Measurements from ENCODE around the gene KCNMB3. TPM values are rescaled to one million over a fixed set of nuclear protein-coding genes. Genes with fewer than 3 reads are reported as not detected.

Gene KCNMB3
- total RNA-seq, 1 experiment from 2014 or later, result not detected

DNA sequence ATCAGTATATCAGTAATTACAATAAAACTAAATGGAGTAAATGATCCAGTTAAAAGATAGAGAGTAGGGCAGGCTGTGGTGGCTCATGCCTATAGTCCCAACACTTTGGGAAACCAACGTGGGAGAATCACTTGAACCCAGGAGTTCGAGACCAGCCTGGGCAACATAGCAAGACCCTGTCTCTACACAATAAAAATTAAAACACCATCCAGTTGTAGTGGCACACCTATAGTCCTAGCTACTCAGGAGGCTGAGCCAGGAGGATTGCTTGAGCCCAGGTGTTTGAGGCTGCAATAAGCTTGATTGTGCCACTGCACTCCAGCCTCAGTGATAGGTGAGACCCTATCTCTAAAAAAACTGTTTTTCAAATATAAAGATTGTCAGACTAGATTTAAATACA is 5.9 kb upstream of the KCNMB3 start:
- RAD21 ChIA-PET (ENCODE audit: low non-redundant PET in 1 of 2, low total read pairs in 2 of 2, uncharacterized antibody in 2 of 2, unreplicated experiment in 2 of 2), result no interaction called here
- no peaks in the 10 kb centered on the region for H3K27me3 ChIP-seq (ENCODE audit: insufficient read depth, low read length)
- H3K4me2 ChIP-seq (ENCODE audit: low read length), result no peak overlapping the region
- no peak for DNase-seq (ENCODE audit: low read depth, low spot score)
- H4K20me1 ChIP-seq (ENCODE audit: insufficient read depth), result no peaks in the 10 kb centered on the region
- CTCF ChIA-PET, result no interaction called here
- ATAC-seq, result no peak
- H3K4me3 ChIP-seq (replicated peaks in 1 of 2; ENCODE audit: low read depth in 1 of 2, low read length in 2 of 2), result no peak overlapping the region
- no peaks in the 10 kb centered on the region for H3K9me3 ChIP-seq (ENCODE audit: control insufficient read depth in 1 of 2, insufficient read depth in 1 of 2, low read depth in 1 of 2, low read length in 2 of 2)
- no peak overlapping the region for H2AFZ ChIP-seq (ENCODE audit: low read depth, low read length, poor library complexity, severe bottlenecking)
- H3K9ac ChIP-seq (ENCODE audit: low read length), result no peak overlapping the region
- H3K79me2 ChIP-seq (ENCODE audit: insufficient read depth, low read length), result no peaks in the 10 kb centered on the region
- no TSS peak for BruUV-seq (replicated peaks)
- no peak for TF ChIP-seq FOSL1 (IDR thresholded peaks at IDR 0.05; ENCODE audit: low read depth)
- no peak for TF ChIP-seq SRF (IDR thresholded peaks at IDR 0.05; ENCODE audit: low read depth)
- no peak for TF ChIP-seq SIN3A (IDR thresholded peaks at IDR 0.05; ENCODE audit: low read depth)
- TF ChIP-seq, protein P1, sequence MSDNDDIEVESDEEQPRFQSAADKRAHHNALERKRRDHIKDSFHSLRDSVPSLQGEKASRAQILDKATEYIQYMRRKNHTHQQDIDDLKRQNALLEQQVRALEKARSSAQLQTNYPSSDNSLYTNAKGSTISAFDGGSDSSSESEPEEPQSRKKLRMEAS (IDR thresholded peaks at IDR 0.05), result no peak
- TF ChIP-seq YY1 (IDR thresholded peaks at IDR 0.05; ENCODE audit: extremely low read depth, insufficient replicate concordance, low read depth, low read length), result no peak
- TF ChIP-seq CEBPB (IDR thresholded peaks at IDR 0.05; ENCODE audit: low read depth), result no peak
- no peak for TF ChIP-seq SP1 (IDR thresholded peaks at IDR 0.05; ENCODE audit: low read depth)
- intact Hi-C loops (cut with micrococcal nuclease), result no loop called here
- POLR2A ChIA-PET, result no interaction called here
- H3K9me2 ChIP-seq (ENCODE audit: insufficient read depth), result no peaks in the 10 kb centered on the region
- H3K36me3 ChIP-seq (ENCODE audit: control insufficient read depth in 1 of 2, insufficient read depth in 2 of 2, low read length in 2 of 2), result no peaks in the 10 kb centered on the region
- no peaks in the 10 kb centered on the region for H3K4me1 ChIP-seq (ENCODE audit: control insufficient read depth in 1 of 2, insufficient read depth in 2 of 2, low read length in 2 of 2)
- H3K27ac ChIP-seq (ENCODE audit: low read depth, low read length), result no peak overlapping the region

GRCh38 chr3:179247289-179248015 is 3.5 kb downstream of the KCNMB3 start:
- H3K4me3 ChIP-seq (replicated peaks in 1 of 2; ENCODE audit: low read depth in 1 of 2, low read length in 2 of 2), result no peak overlapping the region
- no peak overlapping the region for H2AFZ ChIP-seq (ENCODE audit: low read depth, low read length, poor library complexity, severe bottlenecking)
- no peaks in the 10 kb centered on the region for H3K79me2 ChIP-seq (ENCODE audit: insufficient read depth, low read length)
- H3K9me2 ChIP-seq (ENCODE audit: insufficient read depth), result no peaks in the 10 kb centered on the region
- DNase-seq (ENCODE audit: low read depth, low spot score), result no peak
- intact Hi-C loops (cut with micrococcal nuclease), result no loop called here
- no peak overlapping the region for H3K4me2 ChIP-seq (ENCODE audit: low read length)
- no peak for ATAC-seq
- no peaks in the 10 kb centered on the region for H3K36me3 ChIP-seq (ENCODE audit: control insufficient read depth in 1 of 2, insufficient read depth in 2 of 2, low read length in 2 of 2)
- ChIA-PET CTCF (no interaction called here), POLR2A (no interaction called here), RAD21 (ENCODE audit: low non-redundant PET in 1 of 2, low total read pairs in 2 of 2, uncharacterized antibody in 2 of 2, unreplicated experiment in 2 of 2) (no interaction called here)
- no peaks in the 10 kb centered on the region for H3K4me1 ChIP-seq (ENCODE audit: control insufficient read depth in 1 of 2, insufficient read depth in 2 of 2, low read length in 2 of 2)
- H4K20me1 ChIP-seq (ENCODE audit: insufficient read depth), result no peaks in the 10 kb centered on the region
- H3K27ac ChIP-seq (ENCODE audit: low read depth, low read length), result no peak overlapping the region
- no peak overlapping the region for H3K9ac ChIP-seq (ENCODE audit: low read length)
- H3K27me3 ChIP-seq (ENCODE audit: insufficient read depth, low read length), result no peaks in the 10 kb centered on the region
- BruUV-seq (replicated peaks), result no TSS peak
- no peaks in the 10 kb centered on the region for H3K9me3 ChIP-seq (ENCODE audit: control insufficient read depth in 1 of 2, insufficient read depth in 1 of 2, low read depth in 1 of 2, low read length in 2 of 2)
- TF ChIP-seq SP1 (IDR thresholded peaks at IDR 0.05; ENCODE audit: low read depth) (no peak), ELF1 (IDR thresholded peaks at IDR 0.05; ENCODE audit: borderline replicate concordance, low read depth) (no peak), TCF7L2 (IDR thresholded peaks at IDR 0.05; ENCODE audit: borderline replicate concordance, extremely low read depth, insufficient read depth, insufficient read length) (no peak), CBX3 (IDR thresholded peaks at IDR 0.05; ENCODE audit: low read depth) (no peak), EGR1 (IDR thresholded peaks at IDR 0.05; ENCODE audit: low read depth) (no peak), SIN3A (IDR thresholded peaks at IDR 0.05; ENCODE audit: low read depth) (no peak), REST (IDR thresholded peaks at IDR 0.05; ENCODE audit: low read depth) (no peak), EZH2phosphoT487 (IDR thresholded peaks at IDR 0.05; ENCODE audit: borderline replicate concordance) (no peak), FOSL1 (IDR thresholded peaks at IDR 0.05; ENCODE audit: low read depth) (no peak)
- TF ChIP-seq, protein P2, sequence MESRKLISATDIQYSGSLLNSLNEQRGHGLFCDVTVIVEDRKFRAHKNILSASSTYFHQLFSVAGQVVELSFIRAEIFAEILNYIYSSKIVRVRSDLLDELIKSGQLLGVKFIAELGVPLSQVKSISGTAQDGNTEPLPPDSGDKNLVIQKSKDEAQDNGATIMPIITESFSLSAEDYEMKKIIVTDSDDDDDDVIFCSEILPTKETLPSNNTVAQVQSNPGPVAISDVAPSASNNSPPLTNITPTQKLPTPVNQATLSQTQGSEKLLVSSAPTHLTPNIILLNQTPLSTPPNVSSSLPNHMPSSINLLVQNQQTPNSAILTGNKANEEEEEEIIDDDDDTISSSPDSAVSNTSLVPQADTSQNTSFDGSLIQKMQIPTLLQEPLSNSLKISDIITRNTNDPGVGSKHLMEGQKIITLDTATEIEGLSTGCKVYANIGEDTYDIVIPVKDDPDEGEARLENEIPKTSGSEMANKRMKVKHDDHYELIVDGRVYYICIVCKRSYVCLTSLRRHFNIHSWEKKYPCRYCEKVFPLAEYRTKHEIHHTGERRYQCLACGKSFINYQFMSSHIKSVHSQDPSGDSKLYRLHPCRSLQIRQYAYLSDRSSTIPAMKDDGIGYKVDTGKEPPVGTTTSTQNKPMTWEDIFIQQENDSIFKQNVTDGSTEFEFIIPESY (IDR thresholded peaks at IDR 0.05; ENCODE audit: extremely low read depth, insufficient replicate concordance, low read length), result no peak
- TF ChIP-seq, protein P3, sequence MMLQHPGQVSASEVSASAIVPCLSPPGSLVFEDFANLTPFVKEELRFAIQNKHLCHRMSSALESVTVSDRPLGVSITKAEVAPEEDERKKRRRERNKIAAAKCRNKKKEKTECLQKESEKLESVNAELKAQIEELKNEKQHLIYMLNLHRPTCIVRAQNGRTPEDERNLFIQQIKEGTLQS (IDR thresholded peaks at IDR 0.05), result no peak

Measured in HCT116 (cell line).